H9 (cell line): ENCODE data around the gene THAP9. TPM values are rescaled to one million over a fixed set of nuclear protein-coding genes. Genes with fewer than 3 reads are reported as not detected.

Source experiments
- DNase-seq: peaks from one replicate; pipeline ENCODE4 v3.0.0-alpha.2; 2017
- H2AFZ ChIP-seq: one replicate; pipeline ENCODE4 v1.6.1; 2013; ENCODE audit warnings: mild to moderate bottlenecking, low read length, control low read depth, moderate library complexity
- H2AK5ac ChIP-seq: 2 replicates; pipeline ENCODE4 v1.6.1; 2013; ENCODE audit warnings: low read length, control low read depth, mixed read lengths; ENCODE audit not compliant: insufficient read length
- H2BK120ac ChIP-seq: one replicate; pipeline ENCODE4 v1.6.1; 2013; ENCODE audit warnings: low read depth, mild to moderate bottlenecking, low read length, control low read depth, inconsistent platforms; ENCODE audit not compliant: poor library complexity, severe bottlenecking
- H2BK12ac ChIP-seq: 2 replicates; pipeline ENCODE4 v1.6.1; 2013; ENCODE audit warnings: low read length, control low read depth, mixed read lengths, low read depth; ENCODE audit not compliant: insufficient read length
- H2BK15ac ChIP-seq: 2 replicates; pipeline ENCODE4 v1.6.1; 2013; ENCODE audit warnings: low read depth, low read length, control low read depth
- H2BK20ac ChIP-seq: one replicate; pipeline ENCODE4 v1.6.1; 2013; ENCODE audit warnings: low read depth, mild to moderate bottlenecking, low read length, control low read depth, inconsistent platforms; ENCODE audit not compliant: poor library complexity, severe bottlenecking
- H2BK5ac ChIP-seq: 2 replicates; pipeline ENCODE4 v1.6.1; 2013; ENCODE audit warnings: low read length, control low read depth, mixed read lengths; ENCODE audit not compliant: insufficient read length
- H3K14ac ChIP-seq: 2 replicates; pipeline ENCODE4 v1.6.1; 2013; ENCODE audit warnings: low read length, control low read depth; ENCODE audit not compliant: insufficient read depth
- H3K18ac ChIP-seq: 2 replicates; pipeline ENCODE4 v1.6.1; 2013; ENCODE audit warnings: low read depth, mild to moderate bottlenecking, mixed read lengths, low read length, control low read depth; ENCODE audit not compliant: insufficient read length
- H3K23ac ChIP-seq: 2 replicates; pipeline ENCODE4 v1.6.1; 2013; ENCODE audit warnings: low read length, control low read depth, mixed read lengths, low read depth; ENCODE audit not compliant: insufficient read length
- H3K23me2 ChIP-seq: 2 replicates; pipeline ENCODE4 v1.6.1; 2013; ENCODE audit warnings: low read depth, mild to moderate bottlenecking, mixed read lengths, low read length, control low read depth; ENCODE audit not compliant: insufficient read length, poor library complexity, severe bottlenecking
- H3K27ac ChIP-seq: 2 replicates; pipeline ENCODE4 v1.5.1; 2013; ENCODE audit warnings: low read length, control low read depth, mixed read lengths, low read depth; ENCODE audit not compliant: insufficient read length
- H3K27me3 ChIP-seq: 2 replicates; pipeline ENCODE4 v1.6.1; 2013; ENCODE audit warnings: low read length, control low read depth, inconsistent platforms; ENCODE audit not compliant: insufficient read depth
- H3K4ac ChIP-seq: 2 replicates; pipeline ENCODE4 v1.6.1; 2013; ENCODE audit warnings: low read depth, mild to moderate bottlenecking, control low read depth, inconsistent platforms, low read length, moderate library complexity
- H3K4me1 ChIP-seq: 2 replicates; pipeline ENCODE4 v1.6.1; 2013; ENCODE audit warnings: low read length, control low read depth, inconsistent platforms; ENCODE audit not compliant: insufficient read depth
- H3K4me2 ChIP-seq: 2 replicates; pipeline ENCODE4 v1.6.1; 2013; ENCODE audit warnings: low read length, control low read depth, mixed read lengths; ENCODE audit not compliant: insufficient read length, insufficient read depth
- H3K56ac ChIP-seq: 2 replicates; pipeline ENCODE4 v1.6.1; 2013; ENCODE audit warnings: low read depth, mild to moderate bottlenecking, mixed read lengths, low read length, control low read depth; ENCODE audit not compliant: insufficient read length
- H3K79me1 ChIP-seq: 2 replicates; pipeline ENCODE4 v1.6.1; 2013; ENCODE audit warnings: low read depth, mild to moderate bottlenecking, moderate library complexity, low read length, control low read depth, inconsistent platforms; ENCODE audit not compliant: insufficient read depth, poor library complexity, severe bottlenecking
- H3K79me2 ChIP-seq: 2 replicates; pipeline ENCODE4 v1.6.1; 2013; ENCODE audit warnings: low read length, control low read depth, inconsistent platforms; ENCODE audit not compliant: insufficient read depth
- H3K9ac ChIP-seq: 2 replicates; pipeline ENCODE4 v1.6.1; 2013; ENCODE audit warnings: low read length, control low read depth, mixed read lengths; ENCODE audit not compliant: insufficient read length; ENCODE audit errors: extremely low read depth
- H3K9me3 ChIP-seq: one replicate; pipeline ENCODE4 v1.6.1; 2013; ENCODE audit warnings: low read depth, low read length, inconsistent platforms; ENCODE audit not compliant: control insufficient read depth
- H3T11ph ChIP-seq: one replicate; pipeline ENCODE4 v1.6.1; 2013; ENCODE audit warnings: mild to moderate bottlenecking, low read length, control low read depth, inconsistent platforms
- H4K20me1 ChIP-seq: one replicate; pipeline ENCODE4 v1.6.1; 2013; ENCODE audit not compliant: control insufficient read depth, insufficient read length, insufficient read depth
- H4K5ac ChIP-seq: 2 replicates; pipeline ENCODE4 v1.6.1; 2013; ENCODE audit warnings: low read depth, mild to moderate bottlenecking, mixed read lengths, low read length, control low read depth; ENCODE audit not compliant: insufficient read length
- H4K8ac ChIP-seq: replicated peaks from 2 replicates; pipeline ENCODE4 v1.6.1; 2013; ENCODE audit warnings: low read length, control low read depth, mixed read lengths, low read depth; ENCODE audit not compliant: insufficient read length
- H4K91ac ChIP-seq: 2 replicates; pipeline ENCODE4 v1.6.1; 2013; ENCODE audit warnings: low read depth, mild to moderate bottlenecking, moderate library complexity, mixed read lengths, low read length, control low read depth; ENCODE audit not compliant: insufficient read length
- H3K27ac Mint-ChIP-seq, 3 experiments: 2 replicates in 2 of 3; 3 replicates in 1 of 3; pipeline ENCODE4 v1.8.0; 2020 to 2021; ENCODE audit warnings: mixed read lengths in 3 of 3, mild to moderate bottlenecking in 1 of 3, moderate library complexity in 1 of 3
- H3K27me3 Mint-ChIP-seq: 2 replicates; pipeline ENCODE4 v1.8.0; 2021; ENCODE audit warnings: low read depth, mild to moderate bottlenecking, moderate library complexity, mixed read lengths
- H3K36me3 Mint-ChIP-seq, 3 experiments: 2 replicates in 2 of 3; 3 replicates in 1 of 3; pipeline ENCODE4 v1.8.0; 2020 to 2021; ENCODE audit warnings: low read depth in 3 of 3, mixed read lengths in 3 of 3; ENCODE audit not compliant: insufficient read depth in 1 of 3
- H3K4me1 Mint-ChIP-seq, 2 experiments: 2 replicates each; pipeline ENCODE4 v1.8.0; 2020; ENCODE audit warnings: mixed read lengths in 2 of 2
- H3K4me3 Mint-ChIP-seq, 2 experiments: 2 replicates in 1 of 2; 3 replicates in 1 of 2; pipeline ENCODE4 v1.8.0; 2020 to 2021; ENCODE audit warnings: mild to moderate bottlenecking in 2 of 2, mixed read lengths in 2 of 2, moderate library complexity in 1 of 2
- H3K9me3 Mint-ChIP-seq, 2 experiments: 2 replicates in 1 of 2; 3 replicates in 1 of 2; pipeline ENCODE4 v1.8.0; 2020; ENCODE audit warnings: mild to moderate bottlenecking in 2 of 2, mixed read lengths in 2 of 2, moderate library complexity in 1 of 2
- WGBS: extraction: QIAGEN DNeasy Blood & Tissue Kit; methylation state at CpG from one replicate; pipeline ENCODE4 v1.1.7; 2013; ENCODE audit warnings: missing lambda C conversion rate, low lambda C conversion rate, mixed read lengths; ENCODE audit not compliant: insufficient read length; ENCODE audit errors: extremely low coverage; 5-methylcytosine and 5-hydroxymethylcytosine counted together
- total RNA-seq: library from RNA; stranded (reverse); gene quantifications from 2 replicates; pipeline ENCODE4 v1.2.1, GENCODE V29; 2021
- TF ChIP-seq, protein P1 (sequence below): fragments of 200-600 bp; sonication (generic); conservative IDR thresholded peaks from 3 replicates; pipeline ENCODE4 v1.8.0; 2021; ENCODE audit warnings: antibody characterized with exemption, mild to moderate bottlenecking

Gene THAP9
- total RNA-seq, 1 experiment from 2014 or later: 14.8 TPM

GRCh38 chr4:82939414-82939813 is 38.9 kb downstream of the THAP9 start:
- H3T11ph ChIP-seq: no peak overlapping the region
- no peak overlapping the region for H3K14ac ChIP-seq
- no peak overlapping the region for H2AFZ ChIP-seq
- no peak overlapping the region for H2AK5ac ChIP-seq
- TF ChIP-seq, protein P1, sequence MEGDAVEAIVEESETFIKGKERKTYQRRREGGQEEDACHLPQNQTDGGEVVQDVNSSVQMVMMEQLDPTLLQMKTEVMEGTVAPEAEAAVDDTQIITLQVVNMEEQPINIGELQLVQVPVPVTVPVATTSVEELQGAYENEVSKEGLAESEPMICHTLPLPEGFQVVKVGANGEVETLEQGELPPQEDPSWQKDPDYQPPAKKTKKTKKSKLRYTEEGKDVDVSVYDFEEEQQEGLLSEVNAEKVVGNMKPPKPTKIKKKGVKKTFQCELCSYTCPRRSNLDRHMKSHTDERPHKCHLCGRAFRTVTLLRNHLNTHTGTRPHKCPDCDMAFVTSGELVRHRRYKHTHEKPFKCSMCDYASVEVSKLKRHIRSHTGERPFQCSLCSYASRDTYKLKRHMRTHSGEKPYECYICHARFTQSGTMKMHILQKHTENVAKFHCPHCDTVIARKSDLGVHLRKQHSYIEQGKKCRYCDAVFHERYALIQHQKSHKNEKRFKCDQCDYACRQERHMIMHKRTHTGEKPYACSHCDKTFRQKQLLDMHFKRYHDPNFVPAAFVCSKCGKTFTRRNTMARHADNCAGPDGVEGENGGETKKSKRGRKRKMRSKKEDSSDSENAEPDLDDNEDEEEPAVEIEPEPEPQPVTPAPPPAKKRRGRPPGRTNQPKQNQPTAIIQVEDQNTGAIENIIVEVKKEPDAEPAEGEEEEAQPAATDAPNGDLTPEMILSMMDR: no peak
- no peaks in the 10 kb centered on the region for H3K79me2 ChIP-seq
- 0 out of 7 replicates have a peak overlapping the region, but pooled peaks of 1 of the 3 experiments have one; percentile 14 for H3K27ac Mint-ChIP-seq
- H3K36me3 Mint-ChIP-seq: peaks cover 4 to 36% (median 25%) of the 10 kb centered on the region in 3 experiments; a peak in 6 of 7 replicates
- no peak overlapping the region for H4K91ac ChIP-seq
- no peak overlapping the region for H3K4me3 Mint-ChIP-seq
- no peak overlapping the region for H4K5ac ChIP-seq
- H4K8ac ChIP-seq: no peak overlapping the region
- H3K4me1 Mint-ChIP-seq: no peaks in the 10 kb centered on the region
- no peak overlapping the region for H2BK5ac ChIP-seq
- no peaks in the 10 kb centered on the region for H3K27me3 Mint-ChIP-seq
- no peak overlapping the region for H2BK15ac ChIP-seq
- H3K79me1 ChIP-seq: no peaks in the 10 kb centered on the region
- no peaks in the 10 kb centered on the region for H3K4me1 ChIP-seq
- no peak overlapping the region for H2BK12ac ChIP-seq
- H3K9me3 ChIP-seq: no peaks in the 10 kb centered on the region
- no peak overlapping the region for H3K9ac ChIP-seq
- H3K9me3 Mint-ChIP-seq: no peaks in the 10 kb centered on the region
- no peak overlapping the region for H3K4me2 ChIP-seq
- no peak overlapping the region for H3K18ac ChIP-seq
- no peaks in the 10 kb centered on the region for H3K23me2 ChIP-seq
- H4K20me1 ChIP-seq: no peaks in the 10 kb centered on the region
- no peak overlapping the region for H3K56ac ChIP-seq
- WGBS: no CpG with 5 or more reads among the region's 2 CpGs
- H2BK120ac ChIP-seq: no peak overlapping the region
- H2BK20ac ChIP-seq: no peak overlapping the region
- no peak overlapping the region for H3K23ac ChIP-seq
- H3K27me3 ChIP-seq: no peaks in the 10 kb centered on the region; the same call in 1 of the 2 replicates
- H3K27ac ChIP-seq: no peak overlapping the region
- no peak overlapping the region for H3K4ac ChIP-seq
- no peak for DNase-seq
